Esophagus mucosa (tissue), 1 donor: ENCODE measurements around the gene TEAD4. TPM values are rescaled to one million over a fixed set of nuclear protein-coding genes. Genes with fewer than 3 reads are reported as not detected.
A peak's percentile ranks its signal among the peaks of the same experiment; 100 is the strongest.

Experiments
- ATAC-seq: fragments of 200-7000 bp; cut with Tn5 transposase; one replicate; pipeline ENCODE4 v1.9.1; 2020
- total RNA-seq: library from RNA; stranded (reverse); gene quantifications from one replicate; pipeline ENCODE4 v1.2.4, GENCODE V29; 2023
- donor health status: DM: yes; HTN: yes; CAD: no.

The TEAD4 gene
- total RNA-seq, 1 donor from 2014 or later = 11.0 TPM

GRCh38 chr12:3003357-3003992 lies 44.3 kb downstream of the TEAD4 start:
- ATAC-seq = no peak

- peak; percentile 72 for ATAC-seq
These were observed 45.7 kb downstream of the TEAD4 start for GRCh38 chr12:3004655-3005565.

- ATAC-seq = no peak
These were observed 46.5 kb downstream of the TEAD4 start for GRCh38 chr12:3005736-3006135.

GRCh38 chr12:3009780-3010179 lies 50.6 kb downstream of the TEAD4 start:
- ATAC-seq = no peak

- no peak for ATAC-seq
These were observed 51.2 kb downstream of the TEAD4 start for GRCh38 chr12:3010214-3010930.

GRCh38 chr12:3012786-3013185 lies 53.6 kb downstream of the TEAD4 start:
- ATAC-seq = no peak

GRCh38 chr12:3014641-3015040 lies 55.4 kb downstream of the TEAD4 start:
- no peak for ATAC-seq

GRCh38 chr12:3015356-3015755 lies 56.2 kb downstream of the TEAD4 start:
- no peak for ATAC-seq

GRCh38 chr12:3016191-3016590 lies 57.0 kb downstream of the TEAD4 start:
- no peak for ATAC-seq

GRCh38 chr12:3017281-3017680 lies 58.1 kb downstream of the TEAD4 start:
- ATAC-seq = no peak

- no peak for ATAC-seq
These were observed 59.2 kb downstream of the TEAD4 start for GRCh38 chr12:3018284-3019004.

GRCh38 chr12:3019005-3019680 lies 59.9 kb downstream of the TEAD4 start:
- ATAC-seq = no peak

GRCh38 chr12:3020399-3020798 lies 61.2 kb downstream of the TEAD4 start:
- ATAC-seq = peak; percentile 19

- ATAC-seq = no peak
These were observed 61.7 kb downstream of the TEAD4 start for GRCh38 chr12:3020850-3021435.

- no peak for ATAC-seq
These were observed 63.2 kb downstream of the TEAD4 start for GRCh38 chr12:3022411-3022810.

- ATAC-seq = no peak
These were observed 63.8 kb downstream of the TEAD4 start for GRCh38 chr12:3022961-3023360.

- ATAC-seq = no peak
These were observed 68.9 kb downstream of the TEAD4 start for GRCh38 chr12:3028108-3028507.

GRCh38 chr12:3030821-3031429 lies 71.7 kb downstream of the TEAD4 start:
- peak; percentile 19 for ATAC-seq

GRCh38 chr12:3032161-3032560 lies 73.0 kb downstream of the TEAD4 start:
- ATAC-seq = no peak

- ATAC-seq = no peak
These were observed 73.8 kb downstream of the TEAD4 start for GRCh38 chr12:3032770-3033538.

GRCh38 chr12:3033539-3033867 lies 74.3 kb downstream of the TEAD4 start:
- ATAC-seq = no peak
